Measurements from ENCODE around the gene SRPRA.

DNA sequence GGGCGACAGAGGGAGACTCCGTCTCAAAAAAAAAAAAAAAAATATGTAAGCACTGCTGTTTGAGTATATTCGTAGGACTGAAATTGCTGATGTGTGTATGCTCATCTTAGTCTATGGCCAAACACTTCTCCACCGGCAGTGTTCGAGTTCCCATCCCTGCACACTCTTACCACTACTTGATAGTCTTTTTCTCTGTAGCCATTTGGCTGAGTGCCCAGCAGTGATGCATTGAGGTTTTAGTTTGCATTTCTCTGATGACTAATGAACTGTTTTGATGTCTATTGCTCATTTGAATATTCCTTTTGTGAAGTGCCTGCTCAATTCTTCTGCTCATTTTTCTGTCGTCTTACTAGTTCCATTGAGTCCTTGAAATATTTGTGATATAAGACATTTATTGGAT is 16.1 kb upstream of the SRPRA start:
- no peak for TF ChIP-seq ZNF274 (IDR thresholded peaks at IDR 0.05; ENCODE audit: insufficient read depth, insufficient read length)
- TF ChIP-seq, protein P1, sequence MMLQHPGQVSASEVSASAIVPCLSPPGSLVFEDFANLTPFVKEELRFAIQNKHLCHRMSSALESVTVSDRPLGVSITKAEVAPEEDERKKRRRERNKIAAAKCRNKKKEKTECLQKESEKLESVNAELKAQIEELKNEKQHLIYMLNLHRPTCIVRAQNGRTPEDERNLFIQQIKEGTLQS (IDR thresholded peaks at IDR 0.05; ENCODE audit: borderline replicate concordance, extremely low read depth, low read depth, low read length) = no peak
- no peak for TF ChIP-seq TAF1 (IDR thresholded peaks at IDR 0.05; ENCODE audit: borderline replicate concordance, low read depth, low read length)
- TF ChIP-seq, protein P2, sequence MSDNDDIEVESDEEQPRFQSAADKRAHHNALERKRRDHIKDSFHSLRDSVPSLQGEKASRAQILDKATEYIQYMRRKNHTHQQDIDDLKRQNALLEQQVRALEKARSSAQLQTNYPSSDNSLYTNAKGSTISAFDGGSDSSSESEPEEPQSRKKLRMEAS (IDR thresholded peaks at IDR 0.05; ENCODE audit: low read depth, low read length) = no peak

All from GM12878 (cell line).